Frontal cortex (tissue), 4 donors: ENCODE results near the gene PKN1. TPM values are rescaled to one million over a fixed set of nuclear protein-coding genes. Genes with fewer than 3 reads are reported as not detected.

ENCODE experiments used
- DNase-seq, 2 donors: peaks; one replicate each; pipeline ENCODE4 v3.0.0; 2012; ENCODE audit warnings: low spot score in 2 of 2
- FAIRE-seq: peaks from 2 replicates; lab custom pipeline; 2012; peaks lifted over from hg19 to GRCh38; lab: Jason Lieb, UNC
- total RNA-seq: library from RNA; depleted of rRNA; stranded (reverse); fragments of >200 nt; gene quantifications from one replicate; pipeline ENCODE4 v1.2.3, GENCODE V29; 2014
- donor health status: control.
- donor health status: control.
- donor health status: control.

The PKN1 gene
- total RNA-seq, 1 donor from 2014 or later = 99.5 TPM

GRCh38 chr19:14405758-14406644 is 27.1 kb upstream of the PKN1 start:
- FAIRE-seq = no peak

GRCh38 chr19:14406645-14407401 is 26.3 kb upstream of the PKN1 start:
- FAIRE-seq (no peak), DNase-seq (peak in 1 of 2 donors; percentile 29)

More at GRCh38 chr19:14405758-14406644, 27.1 kb upstream of the PKN1 start:
- peak; percentile 95 to 100 for DNase-seq

DNA sequence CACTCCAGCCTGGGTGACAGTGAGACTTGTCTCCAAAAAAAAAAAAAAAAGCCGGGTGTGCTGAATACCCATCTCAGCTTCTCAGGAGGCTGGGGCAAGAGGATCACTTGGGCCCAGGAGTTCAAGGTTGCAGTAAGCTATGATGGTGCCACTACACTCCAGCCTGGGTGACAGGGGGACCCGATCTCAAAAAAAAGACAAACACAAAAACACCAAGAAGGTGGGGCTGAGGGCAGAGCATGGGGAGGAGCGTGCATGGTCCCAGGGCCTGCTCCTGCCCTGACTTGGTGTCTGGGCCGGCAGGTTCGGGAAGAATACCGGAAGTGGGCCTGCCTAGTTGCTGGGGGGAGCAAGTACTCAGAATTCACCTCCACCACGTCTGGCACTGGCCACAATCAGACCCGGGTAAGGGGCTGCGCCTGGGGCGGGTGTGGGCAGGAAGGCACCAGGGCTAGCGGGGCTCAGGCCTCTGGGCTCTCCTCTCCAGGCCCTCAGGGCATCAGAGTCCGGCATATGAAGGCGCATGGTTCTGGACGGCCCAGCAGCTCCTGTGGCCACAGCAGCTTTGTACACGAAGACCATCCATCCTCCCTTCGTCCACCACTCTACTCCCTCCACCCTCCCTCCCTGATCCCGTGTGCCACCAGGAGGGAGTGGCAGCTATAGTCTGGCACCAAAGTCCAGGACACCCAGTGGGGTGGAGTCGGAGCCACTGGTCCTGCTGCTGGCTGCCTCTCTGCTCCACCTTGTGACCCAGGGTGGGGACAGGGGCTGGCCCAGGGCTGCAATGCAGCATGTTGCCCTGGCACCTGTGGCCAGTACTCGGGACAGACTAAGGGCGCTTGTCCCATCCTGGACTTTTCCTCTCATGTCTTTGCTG is 25.3 kb upstream of the PKN1 start:
- no peak for FAIRE-seq

DNA sequence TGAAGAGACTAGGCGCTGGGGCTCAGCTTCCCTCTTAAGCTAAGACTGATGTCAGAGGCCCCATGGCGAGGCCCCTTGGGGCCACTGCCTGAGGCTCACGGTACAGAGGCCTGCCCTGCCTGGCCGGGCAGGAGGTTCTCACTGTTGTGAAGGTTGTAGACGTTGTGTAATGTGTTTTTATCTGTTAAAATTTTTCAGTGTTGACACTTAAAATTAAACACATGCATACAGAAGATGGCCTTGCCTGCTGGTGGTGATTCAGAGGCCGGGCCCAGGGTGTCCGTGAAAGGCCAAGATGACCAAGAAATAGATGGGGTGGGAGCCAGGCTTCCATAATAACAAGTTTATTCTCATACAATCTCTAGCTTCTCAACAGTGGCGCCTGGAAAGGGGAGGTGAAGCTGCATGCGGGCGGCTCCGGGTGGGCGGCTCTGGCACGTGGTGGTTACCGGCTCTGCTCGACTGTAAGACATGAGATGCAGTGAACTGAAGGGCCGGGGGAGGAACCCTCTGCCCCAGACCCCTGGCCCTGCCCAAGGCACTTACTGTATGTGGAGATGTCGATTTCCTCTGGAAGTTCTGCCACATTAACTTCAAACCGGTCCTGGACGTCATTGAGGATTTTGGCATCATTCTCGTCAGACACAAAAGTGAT is 24.5 kb upstream of the PKN1 start:
- FAIRE-seq = no peak
- DNase-seq = no peak

More for the DNA sequence above, 25.3 kb upstream of the PKN1 start:
- peak in 1 of 2 donors; percentile 25 for DNase-seq

DNA sequence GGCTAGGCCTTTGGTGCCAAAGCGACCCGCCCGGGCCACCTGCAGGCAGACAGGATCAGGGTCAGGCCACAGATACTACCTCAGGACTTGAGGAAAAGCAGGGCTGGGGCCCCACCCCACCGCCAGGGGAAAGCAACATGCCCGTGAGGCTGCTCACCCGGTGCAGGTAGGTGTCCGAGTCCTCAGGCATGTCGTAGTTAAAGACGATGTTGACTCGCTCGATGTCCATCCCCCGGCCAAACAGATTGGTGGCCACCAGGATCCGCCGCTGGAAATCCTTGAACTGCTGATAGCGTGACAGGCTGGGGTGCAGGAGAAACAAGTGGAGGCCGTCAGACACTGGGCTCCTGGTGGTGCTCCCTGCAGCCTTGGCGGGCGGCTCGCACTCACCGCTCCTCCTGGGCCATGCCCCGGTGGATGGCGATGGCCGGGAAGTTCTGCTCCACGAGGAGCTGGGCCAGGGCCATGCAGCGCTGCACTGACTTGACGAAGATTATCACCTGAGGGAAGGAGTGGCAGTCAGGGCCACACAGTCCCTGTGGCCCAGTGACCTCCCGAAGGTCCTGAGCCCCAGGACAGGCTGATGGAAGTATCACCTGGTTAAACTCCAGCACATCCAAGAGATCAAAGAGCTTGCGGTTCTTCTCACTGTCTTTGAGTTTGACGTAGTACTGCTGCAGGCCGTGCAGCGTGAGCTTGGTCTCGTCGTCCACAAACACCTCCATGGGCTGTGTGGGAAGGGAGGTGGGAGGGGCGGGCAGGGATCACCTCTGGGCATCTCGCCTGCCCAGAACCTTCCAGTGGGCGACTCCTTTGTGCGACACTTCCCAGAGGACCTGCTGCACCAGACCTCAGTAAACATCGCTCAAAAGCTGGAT is 23.7 kb upstream of the PKN1 start:
- FAIRE-seq = no peak

GRCh38 chr19:14410091-14411051 is 22.7 kb upstream of the PKN1 start:
- FAIRE-seq = no peak
- no peak for DNase-seq

More for the DNA sequence above, 23.7 kb upstream of the PKN1 start:
- DNase-seq = peak in 1 of 2 donors; percentile 18

DNA sequence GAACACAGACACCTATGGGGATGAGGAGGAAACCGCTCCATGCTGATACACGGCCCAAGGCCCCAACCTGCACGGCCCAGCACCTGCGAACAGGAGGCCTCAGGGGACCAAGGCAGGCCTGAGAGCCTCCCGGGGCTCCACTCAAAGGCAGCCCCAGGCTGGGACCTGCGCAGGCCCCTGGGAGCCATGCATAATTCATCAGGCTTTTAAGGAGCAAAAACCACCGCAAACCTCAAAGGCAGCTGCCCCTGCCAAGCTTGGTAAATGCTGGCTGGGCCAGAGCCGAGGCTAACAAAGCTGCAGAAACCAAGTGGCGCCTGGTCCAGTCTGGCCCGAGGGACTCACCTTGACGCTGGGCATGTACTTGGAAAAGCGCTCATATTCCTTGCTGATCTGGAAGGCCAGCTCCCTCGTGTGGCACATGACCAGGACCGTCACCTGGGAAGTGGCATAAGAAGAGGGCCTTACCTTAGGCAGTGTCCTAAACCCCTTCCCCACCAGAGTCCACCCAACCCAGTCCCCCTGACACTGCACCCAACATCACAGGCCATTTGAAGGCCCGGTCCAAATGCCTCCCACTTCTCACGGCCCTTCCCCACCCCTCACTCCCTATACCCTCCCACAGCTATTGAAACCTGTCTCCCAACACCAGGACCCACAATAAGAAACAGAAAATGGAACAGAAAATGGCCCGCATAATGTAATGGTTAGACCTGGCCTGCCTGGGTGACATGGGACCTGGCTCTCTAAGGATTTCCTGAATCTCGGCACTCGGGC is 21.8 kb upstream of the PKN1 start:
- no peak for FAIRE-seq
- no peak for DNase-seq

DNA sequence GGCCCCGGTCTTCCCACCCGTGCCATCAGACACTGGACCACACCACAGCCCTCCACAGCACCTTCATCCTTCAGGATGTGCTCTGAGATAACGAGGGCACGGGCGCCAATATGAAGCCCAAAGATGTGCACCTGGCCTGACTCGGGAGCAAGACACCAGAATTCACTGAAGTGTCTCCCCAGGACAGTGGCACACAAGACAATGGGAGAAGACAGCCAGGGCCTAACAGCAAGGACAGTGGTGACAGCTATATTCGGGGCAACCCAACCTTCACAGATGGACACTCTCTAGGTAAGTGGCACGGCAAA is 21.2 kb upstream of the PKN1 start:
- DNase-seq (no peak), FAIRE-seq (no peak)

- FAIRE-seq = no peak
- no peak for DNase-seq
Observed at GRCh38 chr19:14412324-14412995, 20.6 kb upstream of the PKN1 start.

GRCh38 chr19:14412996-14413692 is 20.0 kb upstream of the PKN1 start:
- no peak for DNase-seq
- no peak for FAIRE-seq

DNA sequence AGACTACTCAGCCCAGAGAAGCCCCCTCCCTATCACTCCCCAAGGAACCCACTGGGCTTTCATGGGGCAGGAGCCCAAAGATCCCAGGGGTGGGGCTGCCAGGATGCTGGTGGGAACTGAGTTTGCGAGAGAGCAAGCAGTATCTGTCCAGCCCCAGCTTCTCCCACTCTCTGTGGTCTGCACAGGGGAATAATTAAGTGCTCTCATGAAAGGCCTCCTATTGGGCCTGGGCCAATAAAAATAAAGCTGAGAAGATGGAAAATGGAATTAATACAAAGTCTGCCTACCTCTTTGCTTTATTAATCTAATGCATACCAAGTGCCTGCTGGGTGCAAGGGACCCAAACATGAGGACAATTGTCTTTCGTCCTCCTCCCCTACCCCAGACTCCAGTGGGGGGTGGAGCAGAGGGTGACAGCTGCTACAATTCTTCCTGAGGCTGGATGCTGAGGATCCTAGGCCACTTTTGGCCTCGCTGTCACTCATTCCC is 19.4 kb upstream of the PKN1 start:
- no peak for FAIRE-seq
- no peak for DNase-seq

DNA sequence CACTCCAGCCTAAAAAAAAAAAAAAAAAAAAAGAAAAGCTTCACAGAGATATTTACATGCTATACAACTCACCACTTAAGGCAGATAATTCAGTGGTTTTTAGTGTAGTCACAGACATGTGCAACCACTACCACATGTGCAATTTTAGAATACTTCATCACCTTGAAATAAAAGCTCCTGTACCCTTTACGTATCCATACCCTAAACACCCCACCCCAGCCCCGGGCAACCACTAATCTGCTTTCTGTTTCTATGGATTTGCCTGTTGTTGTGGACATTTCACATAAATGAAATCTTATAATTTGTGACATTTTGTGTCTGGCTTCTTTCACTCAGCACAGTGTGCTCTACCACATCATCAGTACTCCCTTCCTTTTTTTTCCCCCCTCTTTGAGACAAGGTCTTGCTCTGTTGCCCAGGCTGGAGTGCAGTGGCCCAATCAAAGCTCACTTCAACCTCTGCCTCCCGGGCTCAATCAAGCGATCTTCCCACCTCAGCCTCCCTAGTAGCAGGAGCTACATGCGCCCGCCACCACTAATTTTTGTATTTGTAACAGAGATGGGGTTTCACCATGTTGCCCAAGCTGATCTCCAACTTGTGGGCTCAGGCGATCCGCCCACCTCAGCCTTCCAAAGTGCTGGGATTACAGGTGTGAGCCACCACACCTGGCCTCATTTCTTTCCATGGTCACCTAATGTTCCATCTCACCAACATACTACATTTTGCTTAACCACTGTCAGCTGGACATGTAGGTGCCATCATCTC is 18.0 kb upstream of the PKN1 start:
- no peak for FAIRE-seq
- no peak for DNase-seq

- FAIRE-seq (no peak), DNase-seq (no peak)
Observed at GRCh38 chr19:14416817-14417231, 16.3 kb upstream of the PKN1 start.

DNA sequence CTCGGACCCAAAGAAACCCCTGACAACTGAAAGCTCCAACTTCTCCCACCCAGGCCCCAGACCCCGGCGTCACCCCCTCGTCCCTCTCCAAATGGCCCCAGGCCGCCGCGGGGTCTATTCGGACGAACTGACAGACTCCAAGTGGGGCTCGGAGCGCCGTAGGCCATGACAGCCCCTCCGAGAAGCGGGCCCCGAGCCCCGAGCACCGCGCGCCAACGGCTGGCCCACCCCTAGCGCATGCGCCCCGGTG is 14.3 kb upstream of the PKN1 start:
- FAIRE-seq = no peak
- no peak for DNase-seq
